IMR-90 (cell line): Measurements from ENCODE around the gene LMNTD2. TPM values are rescaled to one million over a fixed set of nuclear protein-coding genes. Genes with fewer than 3 reads are reported as not detected.

ENCODE experiments used
- ATAC-seq: fragments of 200-7000 bp; cut with Tn5 transposase; 2 replicates; pipeline ENCODE4 v1.9.1; 2020; ENCODE audit warnings: low read depth, mild to moderate bottlenecking, moderate library complexity
- BruUV-seq: library from RNA; stranded (reverse); fragments of 400-500 nt; replicated peaks from 2 replicates; lab custom pipeline; 2021; lab: Mats Ljungman, UMichigan
- CTCF ChIA-PET: fragments of 300-600 bp; formaldehyde crosslinking; extraction: SDS; loops from one replicate; lab custom pipeline; 2021; ENCODE audit warnings: antibody characterized with exemption; lab: Yijun Ruan, JAX
- POLR2A ChIA-PET: fragments of 300-600 bp; sonication (Branson Sonifier 250); formaldehyde crosslinking; loops from one replicate; lab custom pipeline; 2022; ENCODE audit warnings: antibody characterized with exemption; ENCODE audit not compliant: unreplicated experiment; lab: Charles Lee
- DNase-seq: peaks from one replicate; pipeline ENCODE4 v3.0.0; 2013
- H2AFZ ChIP-seq: replicated peaks from 2 replicates; pipeline ENCODE3; 2013; ENCODE audit warnings: low read length, mild to moderate bottlenecking; ENCODE audit not compliant: poor library complexity
- H2AK5ac ChIP-seq: 2 replicates; pipeline ENCODE4 v1.6.1; 2013; ENCODE audit warnings: low read depth, low read length, inconsistent platforms
- H2AK9ac ChIP-seq: replicated peaks from 2 replicates; pipeline ENCODE3; 2013; ENCODE audit warnings: mild to moderate bottlenecking, low read depth, low read length, moderate library complexity; ENCODE audit not compliant: poor library complexity
- H2BK120ac ChIP-seq: 2 replicates; pipeline ENCODE4 v1.6.1; 2013; ENCODE audit warnings: low read depth, low read length, inconsistent platforms
- H2BK15ac ChIP-seq: 3 replicates; pipeline ENCODE4 v1.6.1; 2013; ENCODE audit warnings: low read depth, low read length, inconsistent platforms
- H2BK20ac ChIP-seq: 2 replicates; pipeline ENCODE4 v1.6.1; 2013; ENCODE audit warnings: low read depth, mild to moderate bottlenecking, inconsistent platforms, low read length, moderate library complexity
- H2BK5ac ChIP-seq: 2 replicates; pipeline ENCODE4 v1.6.1; 2013; ENCODE audit warnings: mild to moderate bottlenecking, low read depth, low read length, inconsistent platforms; ENCODE audit not compliant: poor library complexity, severe bottlenecking
- H3K14ac ChIP-seq: replicated peaks from 2 replicates; pipeline ENCODE4 v1.6.1; 2013; ENCODE audit warnings: low read depth, low read length, inconsistent platforms
- H3K18ac ChIP-seq: 2 replicates; pipeline ENCODE4 v1.6.1; 2013; ENCODE audit warnings: low read depth, low read length, control low read depth
- H3K23ac ChIP-seq: 2 replicates; pipeline ENCODE4 v1.6.1; 2013; ENCODE audit warnings: low read depth, low read length, inconsistent platforms
- H3K27ac ChIP-seq: 2 replicates; pipeline ENCODE4 v1.5.1; 2013; ENCODE audit warnings: mild to moderate bottlenecking, control low read depth, low read length; ENCODE audit not compliant: insufficient read depth
- H3K27me3 ChIP-seq: 2 replicates; pipeline ENCODE4 v1.6.1; 2013; ENCODE audit warnings: low read length; ENCODE audit not compliant: control insufficient read depth, insufficient read depth
- H3K36me3 ChIP-seq: 2 replicates; pipeline ENCODE4 v1.6.1; 2013; ENCODE audit warnings: low read length, mixed read lengths; ENCODE audit not compliant: control insufficient read depth, insufficient read depth
- H3K4ac ChIP-seq: 2 replicates; pipeline ENCODE4 v1.6.1; 2013; ENCODE audit warnings: low read depth, low read length, inconsistent platforms
- H3K4me1 ChIP-seq: 2 replicates; pipeline ENCODE4 v1.6.1; 2013; ENCODE audit warnings: low read length, mixed read lengths; ENCODE audit not compliant: control insufficient read depth, insufficient read depth
- H3K4me2 ChIP-seq: 2 replicates; pipeline ENCODE4 v1.6.1; 2013; ENCODE audit warnings: low read depth, mild to moderate bottlenecking, control low read depth, low read length, moderate library complexity
- H3K4me3 ChIP-seq: 2 replicates; pipeline ENCODE4 v1.5.1; 2013; ENCODE audit warnings: low read depth, mild to moderate bottlenecking, control low read depth, low read length, moderate library complexity; ENCODE audit not compliant: insufficient read depth
- H3K56ac ChIP-seq: 2 replicates; pipeline ENCODE4 v1.6.1; 2013; ENCODE audit warnings: low read length, inconsistent platforms; ENCODE audit not compliant: insufficient read depth; ENCODE audit errors: extremely low read depth
- H3K79me1 ChIP-seq, 2 experiments: 2 replicates each; pipeline ENCODE4 v1.6.1; 2013; ENCODE audit warnings: low read length in 2 of 2, inconsistent platforms in 1 of 2, low read depth in 1 of 2
- H3K9ac ChIP-seq: 2 replicates; pipeline ENCODE4 v1.6.1; 2013; ENCODE audit warnings: low read depth, low read length, control low read depth
- H3K9me1 ChIP-seq: 2 replicates; pipeline ENCODE4 v1.6.1; 2013; ENCODE audit warnings: low read length, inconsistent platforms; ENCODE audit not compliant: insufficient read depth
- H3K9me3 ChIP-seq: 2 replicates; pipeline ENCODE4 v1.6.1; 2013; ENCODE audit warnings: low read length; ENCODE audit not compliant: control insufficient read depth, insufficient read depth
- H4K20me1 ChIP-seq: 2 replicates; pipeline ENCODE4 v1.6.1; 2013; ENCODE audit warnings: low read length, inconsistent platforms; ENCODE audit not compliant: insufficient read depth
- H4K5ac ChIP-seq: 2 replicates; pipeline ENCODE4 v1.6.1; 2013; ENCODE audit warnings: mild to moderate bottlenecking, low read depth, low read length, control low read depth
- H4K8ac ChIP-seq, 2 experiments: 2 replicates each; pipeline ENCODE4 v1.6.1; 2013; ENCODE audit warnings: low read depth in 2 of 2, low read length in 2 of 2, control low read depth in 1 of 2, inconsistent platforms in 1 of 2
- H4K91ac ChIP-seq: 2 replicates; pipeline ENCODE4 v1.6.1; 2013; ENCODE audit warnings: low read depth, low read length, inconsistent platforms; ENCODE audit not compliant: insufficient read depth
- BHLHE40 ChIP-seq: fragments of 150-350 bp; IDR thresholded peaks from 2 replicates; pipeline ENCODE4 v1.6.1; 2016; ENCODE audit warnings: mild to moderate bottlenecking, low read depth, low read length
- CHD1 ChIP-seq: IDR thresholded peaks from 2 replicates; pipeline ENCODE4 v1.6.1; 2012; ENCODE audit warnings: low read depth, low read length, improper control_type of control experiment
- ELK1 ChIP-seq: fragments of 150-350 bp; IDR thresholded peaks from 2 replicates; pipeline ENCODE4 v1.6.1; 2016; ENCODE audit warnings: low read depth, mild to moderate bottlenecking, low read length, moderate library complexity, borderline replicate concordance
- FOS ChIP-seq: fragments of 150-350 bp; IDR thresholded peaks from 2 replicates; pipeline ENCODE4 v1.6.1; 2016; ENCODE audit warnings: low read depth, low read length
- MAZ ChIP-seq: IDR thresholded peaks from 2 replicates; pipeline ENCODE4 v1.6.1; 2012; ENCODE audit warnings: low read depth, mild to moderate bottlenecking, low read length, improper control_type of control experiment, moderate library complexity, borderline replicate concordance
- MXI1 ChIP-seq: IDR thresholded peaks from 2 replicates; pipeline ENCODE4 v1.6.1; 2012; ENCODE audit warnings: low read depth, mild to moderate bottlenecking, low read length, moderate library complexity, borderline replicate concordance
- POLR2A ChIP-seq: IDR thresholded peaks from 2 replicates; pipeline ENCODE4 v1.6.1; 2012; ENCODE audit warnings: mild to moderate bottlenecking, low read depth, low read length
- RFX5 ChIP-seq: IDR thresholded peaks from 2 replicates; pipeline ENCODE4 v1.8.0; 2012; ENCODE audit warnings: low read depth, mild to moderate bottlenecking, low read length, moderate library complexity
- SMC3 ChIP-seq: fragments of 150-350 bp; IDR thresholded peaks from 2 replicates; pipeline ENCODE4 v1.6.1; 2016; ENCODE audit warnings: low read depth, mild to moderate bottlenecking, antibody characterized with exemption, low read length, moderate library complexity
- USF2 ChIP-seq: fragments of 150-350 bp; IDR thresholded peaks from 2 replicates; pipeline ENCODE4 v1.6.1; 2017; ENCODE audit warnings: mild to moderate bottlenecking, antibody characterized with exemption, low read length, low read depth
- WGBS, 2 experiments: methylation state at CpG; one replicate each; pipeline versions ENCODE4 v1.1.5 to v1.1.7; 2013; ENCODE audit warnings: missing lambda C conversion rate in 2 of 2; ENCODE audit not compliant: insufficient read length in 1 of 2; ENCODE audit errors: extremely low coverage in 2 of 2; 5-methylcytosine and 5-hydroxymethylcytosine counted together
- dilution Hi-C: fragments of 300-500 bp; cut with HindIII; formaldehyde crosslinking; loops from one replicate; pipeline ENCODE4 v1.14.3; 2018; ENCODE audit warnings: low sequenced_read_pairs; ENCODE audit not compliant: unreplicated experiment
- in situ Hi-C: fragments of 300-500 bp; cut with MboI; formaldehyde crosslinking; loops from 3 replicates; pipeline ENCODE4 v1.14.3; 2019; ENCODE audit warnings: low sequenced_read_pairs, inconsistent platforms, mixed read lengths
- intact Hi-C: fragments of 100-400 bp; cut with micrococcal nuclease; formaldehyde crosslinking; loops from 2 replicates; pipeline ENCODE4 v1.10.0; 2022
- polyA plus RNA-seq, 3 experiments: library from polyadenylated mRNA; depleted of rRNA; stranded (reverse); fragments of >200 nt; gene quantifications; 2 replicates each; pipeline ENCODE4 v1.2.3, GENCODE V29; 2012; ENCODE audit warnings: low replicate concordance in 1 of 3
- total RNA-seq: library from RNA; depleted of rRNA; stranded (reverse); fragments of >200 nt; gene quantifications from 2 replicates; pipeline ENCODE4 v1.2.3, GENCODE V29; 2012

LMNTD2 gene
- total and polyA plus RNA-seq, 2 of the 4 experiments (the other 2 are of a cell fraction): 0.18 to 1.3 TPM

DNA sequence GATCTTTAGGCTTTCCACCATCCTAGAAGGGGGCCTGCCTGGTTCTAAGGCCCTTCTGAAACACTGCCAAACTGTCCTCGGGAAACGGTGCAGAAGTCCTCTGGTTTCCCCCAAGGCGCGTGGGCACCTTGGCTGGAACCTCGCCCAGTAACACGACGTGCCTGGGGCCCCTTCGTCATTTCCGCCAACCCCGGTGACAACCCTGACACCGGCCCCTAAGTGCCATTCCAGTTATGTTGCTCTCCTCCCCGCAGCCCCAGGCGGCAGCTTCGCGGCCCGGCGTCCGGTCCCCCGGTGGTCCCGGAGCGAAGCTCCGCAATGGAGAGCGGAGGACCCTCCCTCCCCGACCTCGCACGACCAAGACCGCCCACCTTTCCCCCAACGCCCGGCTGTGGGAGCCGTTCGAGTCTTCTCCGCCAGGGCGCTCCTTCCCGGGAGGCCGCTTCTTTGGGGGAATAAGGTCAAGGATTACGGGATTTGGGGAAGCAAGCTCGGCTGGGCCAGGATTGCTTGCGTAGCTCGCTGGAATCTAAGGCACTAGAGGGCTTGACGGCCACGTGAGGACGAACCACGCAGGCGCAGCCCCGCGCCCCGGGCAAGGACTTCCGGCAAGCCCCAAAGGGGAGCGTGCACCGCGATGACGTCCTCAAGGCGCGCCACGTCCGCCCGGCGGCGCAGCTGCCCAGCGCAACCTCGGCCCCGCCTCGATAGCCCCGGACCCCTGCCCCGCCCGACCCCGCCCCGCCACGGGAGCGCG is 54.1 kb downstream of the LMNTD2 start:
- POLR2A ChIA-PET: no interaction called here
- Histone ChIP-seq H3K56ac (peak overlapping the region; percentile 98), H2BK20ac (peak overlapping the region; percentile 59; the same call in 1 of the 2 replicates), H3K23ac (peak overlapping the region; percentile 99), H3K14ac (peak overlapping the region; percentile 100), H3K4me1 (peaks cover 12% of the 10 kb centered on the region), H3K79me1 (peaks cover 24 to 70% of the 10 kb centered on the region in 2 experiments), H4K91ac (peak overlapping the region; percentile 99), H3K4me3 (peak overlapping the region; percentile 97), H2BK15ac (peak overlapping the region; percentile 51; the same call in 1 of the 3 replicates), H4K20me1 (peaks cover 8% of the 10 kb centered on the region), H2BK120ac (peak overlapping the region; percentile 87), H3K4ac (peak overlapping the region; percentile 100), H3K18ac (peak overlapping the region; percentile 26; the same call in 1 of the 2 replicates), H3K9ac (peak overlapping the region; percentile 98), H3K9me1 (peaks cover 5% of the 10 kb centered on the region), H3K4me2 (peak overlapping the region; percentile 87), H2AK5ac (peak overlapping the region; percentile 97), H2BK5ac (peak overlapping the region; percentile 100), H2AFZ (peak overlapping the region; percentile 100), H4K8ac (peak overlapping the region; percentile 87 to 99), H3K36me3 (peaks cover 10% of the 10 kb centered on the region; the same call in 1 of the 2 replicates), H2AK9ac (peak overlapping the region; percentile 100), H3K27ac (peak overlapping the region; percentile 99), H3K27me3 (no peaks in the 10 kb centered on the region), H3K9me3 (no peaks in the 10 kb centered on the region), H4K5ac (peak overlapping the region; percentile 65)
- TF ChIP-seq MXI1: peak; percentile 83
- TF ChIP-seq SMC3: no peak
- TF ChIP-seq FOS: no peak
- TF ChIP-seq RFX5: no peak
- peak; percentile 82 for TF ChIP-seq BHLHE40
- peak; percentile 54 for TF ChIP-seq ELK1
- peak; percentile 96 for TF ChIP-seq USF2
- TF ChIP-seq MAZ: peak; percentile 81; the same call in 1 of the 2 replicates
- peak; percentile 91 for TF ChIP-seq POLR2A
- peak; percentile 46 for TF ChIP-seq CHD1
- ATAC-seq: peak; percentile 77
- DNase-seq: peak; percentile 98
- WGBS, 2 experiments: 0% methylated on average over 25 of the region's 71 CpGs; no CpG with 5 or more reads in 1 of the 2 experiments
- intact Hi-C loops (loop anchor here (2.0 kb wide), 1 partner anchor 56 kb away; the partner anchor contains the start of gene PTDSS2), dilution Hi-C loops (no loop called here), in situ Hi-C loops (no loop called here)
- BruUV-seq: no TSS peak
- CTCF ChIA-PET: interaction anchor here (1.0 kb wide), 1 partner anchor 13 kb away, joined by 3 read pairs; no protein-coding TSS in a partner anchor
